Activated T-cell treated with anti-CD3 and anti-CD28 coated beads, Interleukin-2, amount 50 U/mL, for 72 hours (primary cell): ENCODE results near the gene TSPAN14. TPM values are rescaled to one million over a fixed set of nuclear protein-coding genes. Genes with fewer than 3 reads are reported as not detected.

ENCODE experiments used
- ATAC-seq, 2 donors: fragments of 150-1000 bp; cut with Tn5 transposase; replicated peaks in 1 of 2; 2 replicates each; pipeline ENCODE4 v1.10.0; 2021; ENCODE audit warnings: moderate library complexity in 2 of 2, mild to moderate bottlenecking in 1 of 2
- DNase-seq, 2 donors: peaks; one replicate each; pipeline ENCODE4 v3.0.0; 2021 to 2022; ENCODE audit warnings: mixed read lengths in 1 of 2
- H3K27ac Mint-ChIP-seq: one replicate; pipeline ENCODE4 v1.8.0; 2022; ENCODE audit warnings: mild to moderate bottlenecking, moderate library complexity, mixed read lengths
- H3K27me3 Mint-ChIP-seq: one replicate; pipeline ENCODE4 v1.8.0; 2022; ENCODE audit warnings: low read depth, mixed read lengths
- H3K36me3 Mint-ChIP-seq, 2 donors: one replicate each; pipeline ENCODE4 v1.8.0; 2022; ENCODE audit warnings: mixed read lengths in 2 of 2, mild to moderate bottlenecking in 1 of 2; ENCODE audit not compliant: insufficient read depth in 2 of 2
- H3K4me1 Mint-ChIP-seq: one replicate; pipeline ENCODE4 v1.8.0; 2022; ENCODE audit warnings: low read depth, mixed read lengths
- H3K4me3 Mint-ChIP-seq, 2 donors: one replicate each; pipeline ENCODE4 v1.8.0; 2022; ENCODE audit warnings: mild to moderate bottlenecking in 2 of 2, mixed read lengths in 2 of 2, moderate library complexity in 2 of 2
- H3K9me3 Mint-ChIP-seq, 2 donors: one replicate each; pipeline ENCODE4 v1.8.0; 2022; ENCODE audit warnings: mixed read lengths in 2 of 2
- total RNA-seq, 2 donors: library from RNA; stranded (reverse); gene quantifications; one replicate each; pipeline ENCODE4 v1.2.3, GENCODE V29; 2022

TSPAN14 gene
- total RNA-seq, 2 donors from 2014 or later = 44.2 to 47.8 TPM

GRCh38 chr10:80484676-80485075 lies 30.6 kb downstream of the TSPAN14 start:
- Mint-ChIP-seq H3K4me3 (peak overlapping the region; percentile 76 to 90), H3K9me3 (no peaks in the 10 kb centered on the region), H3K36me3 (peaks cover 0 to 10% of the 10 kb centered on the region in 2 donors), H3K27me3 (no peaks in the 10 kb centered on the region), H3K27ac (peak overlapping the region; percentile 93), H3K4me1 (peaks cover 83% of the 10 kb centered on the region)
- ATAC-seq = peak in 1 of 2 donors; percentile 3
- no peak for DNase-seq

DNA sequence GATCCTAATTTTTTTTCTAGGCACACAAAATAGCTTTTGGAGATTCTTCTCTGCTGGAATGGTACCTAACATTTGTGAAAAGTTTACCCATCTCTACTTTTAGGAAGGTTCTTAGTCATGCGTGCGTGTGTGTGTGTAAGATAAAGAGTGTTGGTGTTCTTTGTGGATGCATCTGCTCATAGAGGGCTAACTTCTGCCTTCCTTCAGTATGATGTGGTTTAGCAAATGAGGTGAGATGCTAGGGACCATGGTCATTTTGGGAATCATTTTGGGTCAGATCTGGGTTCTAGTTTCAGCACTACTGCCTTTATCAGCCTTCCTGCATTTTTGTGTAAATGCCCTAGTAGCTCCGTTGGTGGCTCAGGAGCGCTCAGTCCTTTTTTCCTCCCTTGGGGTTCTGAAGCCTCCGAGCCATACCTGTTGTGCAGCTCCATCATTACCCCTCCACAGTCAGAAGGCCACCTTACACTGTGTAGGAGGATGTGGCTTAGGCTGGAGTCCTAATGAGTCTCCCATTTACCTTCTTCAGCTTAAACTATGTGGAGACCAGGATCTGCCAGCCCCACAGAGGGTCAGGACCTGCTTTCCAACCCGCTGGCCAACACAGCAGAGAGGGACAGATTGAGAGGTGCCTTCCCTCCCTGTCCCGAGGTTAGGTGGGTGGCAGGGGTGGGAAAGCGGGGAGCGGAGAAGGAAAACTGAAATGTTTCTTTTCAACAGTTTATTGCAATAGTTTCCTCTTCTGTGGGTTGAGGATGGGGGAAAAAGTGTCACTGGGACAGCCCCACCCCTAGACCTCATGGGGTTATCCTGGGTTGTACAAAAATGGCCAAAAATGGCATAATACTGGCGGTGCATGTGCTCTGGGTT lies 31.2 kb downstream of the TSPAN14 start:
- Mint-ChIP-seq H3K36me3 (peaks cover 4 to 12% of the 10 kb centered on the region in 2 donors), H3K4me3 (peak overlapping the region; percentile 76 to 90), H3K27me3 (no peaks in the 10 kb centered on the region), H3K4me1 (peaks cover 89% of the 10 kb centered on the region), H3K27ac (peak overlapping the region; percentile 93), H3K9me3 (no peaks in the 10 kb centered on the region)
- DNase-seq (no peak), ATAC-seq (peak; percentile 68 to 70)

DNA sequence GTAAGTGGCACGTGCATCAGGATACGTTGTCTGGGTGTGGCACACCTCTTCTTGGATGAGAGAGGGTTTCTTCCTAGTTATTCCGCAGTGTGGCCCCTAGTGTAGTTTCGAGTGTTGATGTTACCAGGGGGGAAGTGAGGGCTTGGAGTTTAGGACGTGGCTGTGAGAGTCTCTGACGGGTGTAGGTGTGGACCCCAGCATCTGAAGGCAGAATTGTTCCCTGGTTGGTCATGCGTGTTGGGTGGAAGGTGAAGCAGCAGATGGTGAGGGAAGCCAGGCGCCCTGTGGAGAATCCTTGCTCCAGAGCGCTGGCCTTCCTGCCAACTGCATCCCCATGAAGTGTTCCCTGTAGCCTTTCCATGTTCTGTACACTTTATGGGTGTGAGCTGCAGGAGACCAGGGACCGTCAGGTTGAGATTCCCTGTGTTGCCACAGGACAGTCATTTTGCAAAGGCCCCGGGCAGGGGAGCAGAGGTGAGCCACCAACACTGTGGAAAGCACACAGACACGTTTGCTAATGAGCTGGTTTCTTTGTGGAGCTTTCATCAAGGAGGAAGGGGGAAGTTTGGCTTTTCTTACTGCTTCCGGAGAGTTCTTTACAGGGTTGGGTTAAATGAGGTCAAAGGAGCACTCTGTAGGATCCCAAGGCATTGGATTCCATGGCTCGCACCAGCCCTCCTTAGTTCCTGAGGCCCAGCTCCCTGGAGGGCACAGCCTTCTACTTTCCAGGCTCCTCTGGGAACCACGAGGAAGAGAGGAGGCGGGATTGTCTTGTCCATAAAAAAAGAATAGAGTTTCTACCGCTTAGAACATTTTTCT lies 32.0 kb downstream of the TSPAN14 start:
- H3K4me3 Mint-ChIP-seq = peak overlapping the region; percentile 76 to 90
- H3K27ac Mint-ChIP-seq = peak overlapping the region; percentile 93
- peaks cover 94% of the 10 kb centered on the region for H3K4me1 Mint-ChIP-seq
- peaks cover 9 to 17% of the 10 kb centered on the region in 2 donors for H3K36me3 Mint-ChIP-seq
- no peaks in the 10 kb centered on the region for H3K27me3 Mint-ChIP-seq
- DNase-seq (no peak), ATAC-seq (no peak)
- H3K9me3 Mint-ChIP-seq = no peaks in the 10 kb centered on the region

GRCh38 chr10:80486785-80487420 lies 32.8 kb downstream of the TSPAN14 start:
- DNase-seq (no peak), ATAC-seq (no peak)
- Mint-ChIP-seq H3K4me3 (peak overlapping the region; percentile 76 to 90), H3K27ac (peak overlapping the region; percentile 93), H3K4me1 (peaks cover 94% of the 10 kb centered on the region), H3K36me3 (peaks cover 11 to 21% of the 10 kb centered on the region in 2 donors), H3K9me3 (no peaks in the 10 kb centered on the region), H3K27me3 (no peaks in the 10 kb centered on the region)

GRCh38 chr10:80487421-80487785 lies 33.3 kb downstream of the TSPAN14 start:
- peaks cover 11 to 24% of the 10 kb centered on the region in 2 donors for H3K36me3 Mint-ChIP-seq
- no peak for ATAC-seq
- H3K27me3 Mint-ChIP-seq = no peaks in the 10 kb centered on the region
- H3K4me1 Mint-ChIP-seq = peaks cover 96% of the 10 kb centered on the region
- H3K9me3 Mint-ChIP-seq = no peaks in the 10 kb centered on the region
- DNase-seq = no peak
- peak overlapping the region; percentile 76 to 90 for H3K4me3 Mint-ChIP-seq
- peak overlapping the region; percentile 92 for H3K27ac Mint-ChIP-seq

GRCh38 chr10:80487791-80488538 lies 33.9 kb downstream of the TSPAN14 start:
- peak; percentile 67 to 71 for ATAC-seq
- Mint-ChIP-seq H3K27me3 (no peaks in the 10 kb centered on the region), H3K36me3 (peaks cover 11 to 25% of the 10 kb centered on the region in 2 donors)

DNA sequence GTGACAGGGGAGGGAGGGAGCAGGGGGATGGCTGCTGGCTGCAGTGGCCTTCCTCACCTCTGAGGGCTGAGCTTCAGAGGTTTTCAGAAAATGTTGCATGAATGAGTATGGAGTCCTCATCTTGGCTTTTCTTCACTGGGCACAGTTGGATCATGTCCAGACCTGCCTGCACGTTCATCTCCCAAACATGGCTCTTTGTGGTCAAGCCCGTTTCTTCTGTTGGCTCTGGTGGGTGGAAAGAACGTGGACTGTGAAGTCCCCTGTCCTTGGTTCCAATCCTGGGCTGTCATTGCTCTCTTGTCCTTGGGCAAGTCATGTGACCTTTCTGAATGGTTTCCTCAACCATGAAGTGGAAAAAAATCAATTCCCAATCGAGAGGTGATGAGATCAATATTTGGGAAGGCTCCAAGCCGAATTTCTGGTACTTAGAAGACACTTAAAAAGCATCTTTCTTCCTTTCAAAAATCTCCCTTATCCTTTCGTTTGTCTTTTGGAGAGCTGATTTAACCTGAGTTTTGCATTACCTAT lies 34.5 kb downstream of the TSPAN14 start:
- H3K27ac Mint-ChIP-seq = peak overlapping the region; percentile 80
- H3K36me3 Mint-ChIP-seq = peaks cover 11 to 30% of the 10 kb centered on the region in 2 donors
- H3K4me3 Mint-ChIP-seq = peak overlapping the region; percentile 33 to 55
- no peaks in the 10 kb centered on the region for H3K9me3 Mint-ChIP-seq
- H3K4me1 Mint-ChIP-seq = peaks cover 99% of the 10 kb centered on the region
- ATAC-seq = no peak
- no peak for DNase-seq
- no peaks in the 10 kb centered on the region for H3K27me3 Mint-ChIP-seq

More at GRCh38 chr10:80487791-80488538, 33.9 kb downstream of the TSPAN14 start:
- H3K4me3 Mint-ChIP-seq = peak overlapping the region; percentile 76 to 90
- H3K27ac Mint-ChIP-seq = peak overlapping the region; percentile 92
- no peaks in the 10 kb centered on the region for H3K9me3 Mint-ChIP-seq
- DNase-seq = peak; percentile 71 to 73
- H3K4me1 Mint-ChIP-seq = peaks cover 97% of the 10 kb centered on the region

DNA sequence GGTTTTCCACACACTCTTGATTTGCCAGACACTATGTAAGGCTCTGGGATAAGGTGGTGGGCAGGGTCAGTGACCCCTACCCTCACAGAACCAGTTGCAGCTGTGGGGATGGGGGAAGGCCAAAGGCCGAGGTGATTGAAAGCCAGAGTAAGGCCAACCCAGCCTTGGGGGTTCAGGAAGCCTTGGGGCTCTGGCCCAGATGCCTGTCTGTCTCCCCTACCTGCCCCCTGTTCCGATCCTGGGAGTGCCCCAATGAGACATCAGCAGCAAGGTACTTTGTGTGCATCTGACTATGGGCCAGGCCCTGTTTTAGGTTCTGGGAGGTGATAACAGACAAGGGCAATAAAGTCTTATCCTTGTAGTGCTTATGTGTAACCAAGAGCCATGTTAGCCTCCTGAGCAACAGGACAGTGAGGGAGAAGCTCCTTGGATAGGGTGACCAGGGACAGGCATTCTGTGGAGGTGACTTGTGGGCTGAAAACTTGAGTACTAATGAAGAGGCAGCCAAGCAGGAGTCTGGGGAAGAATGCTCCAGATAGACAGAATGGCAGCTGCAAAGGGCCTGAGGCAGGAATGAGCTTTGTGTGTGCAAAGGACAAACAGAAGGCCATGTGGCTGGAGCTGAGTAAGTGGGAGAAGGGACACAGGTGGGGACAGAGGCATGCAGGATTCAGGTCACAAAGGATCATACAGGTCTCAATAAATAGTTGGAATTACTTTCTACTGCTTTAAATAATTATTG lies 35.4 kb downstream of the TSPAN14 start:
- H3K9me3 Mint-ChIP-seq = no peaks in the 10 kb centered on the region
- no peaks in the 10 kb centered on the region for H3K27me3 Mint-ChIP-seq
- H3K4me1 Mint-ChIP-seq = peaks cover 99% of the 10 kb centered on the region
- no peak for ATAC-seq
- no peak for DNase-seq
- H3K4me3 Mint-ChIP-seq = no peak overlapping the region
- H3K36me3 Mint-ChIP-seq = peaks cover 12 to 29% of the 10 kb centered on the region in 2 donors
- H3K27ac Mint-ChIP-seq = peak overlapping the region; percentile 80

GRCh38 chr10:80491251-80492102 lies 37.4 kb downstream of the TSPAN14 start:
- no peak for DNase-seq
- Mint-ChIP-seq H3K9me3 (peaks cover 0 to under 1% of the 10 kb centered on the region in 2 donors), H3K4me3 (no peak overlapping the region), H3K36me3 (peaks cover 13 to 32% of the 10 kb centered on the region in 2 donors), H3K27me3 (no peaks in the 10 kb centered on the region), H3K4me1 (peaks cover 99% of the 10 kb centered on the region), H3K27ac (no peak overlapping the region)
- ATAC-seq = no peak

DNA sequence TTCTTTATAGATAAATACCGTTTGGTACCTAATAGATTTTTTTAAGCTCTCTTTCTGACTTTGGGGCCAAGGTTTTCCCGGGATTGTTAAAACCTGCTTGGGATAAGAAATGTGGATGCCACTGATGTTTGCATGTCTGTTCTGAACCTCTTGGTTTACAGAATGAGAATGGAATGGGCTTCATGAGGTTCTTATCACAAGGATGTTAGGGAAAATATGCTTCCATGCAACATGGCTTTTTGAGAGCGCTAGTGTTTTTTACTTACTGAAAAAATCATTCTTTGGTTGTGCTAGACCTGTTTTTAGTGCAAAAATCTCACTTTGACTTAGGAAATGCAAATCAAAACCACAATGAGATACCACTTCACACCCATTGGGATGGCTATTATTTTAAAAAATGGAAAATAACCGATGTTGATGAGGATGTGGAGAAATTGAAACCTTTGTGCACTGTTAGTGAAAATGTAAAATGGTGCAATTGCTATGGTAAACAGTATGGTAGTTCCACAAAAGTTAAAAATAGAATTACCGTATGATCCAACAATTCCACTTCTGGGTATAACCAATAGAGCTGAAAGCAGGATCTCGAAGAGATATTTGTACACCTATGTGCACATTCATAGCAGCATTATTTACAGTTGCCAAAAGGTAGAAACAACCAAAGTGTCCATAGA lies 38.9 kb downstream of the TSPAN14 start:
- Mint-ChIP-seq H3K4me1 (peaks cover 99% of the 10 kb centered on the region), H3K36me3 (peaks cover 16 to 38% of the 10 kb centered on the region in 2 donors), H3K27me3 (no peaks in the 10 kb centered on the region), H3K27ac (peak overlapping the region; percentile 85), H3K9me3 (peaks cover 2 to 3% of the 10 kb centered on the region in 2 donors), H3K4me3 (peak overlapping the region; percentile 61 to 73)
- DNase-seq (no peak), ATAC-seq (no peak)
